GM10847 (cell line): ENCODE measurements around the gene JAK1.

Experiments used
- POLR2A ChIP-seq: IDR thresholded peaks from 2 replicates; pipeline ENCODE4 v1.6.1; 2011; ENCODE audit not compliant: insufficient read length; ENCODE audit errors: extremely low read depth

JAK1 gene

DNA sequence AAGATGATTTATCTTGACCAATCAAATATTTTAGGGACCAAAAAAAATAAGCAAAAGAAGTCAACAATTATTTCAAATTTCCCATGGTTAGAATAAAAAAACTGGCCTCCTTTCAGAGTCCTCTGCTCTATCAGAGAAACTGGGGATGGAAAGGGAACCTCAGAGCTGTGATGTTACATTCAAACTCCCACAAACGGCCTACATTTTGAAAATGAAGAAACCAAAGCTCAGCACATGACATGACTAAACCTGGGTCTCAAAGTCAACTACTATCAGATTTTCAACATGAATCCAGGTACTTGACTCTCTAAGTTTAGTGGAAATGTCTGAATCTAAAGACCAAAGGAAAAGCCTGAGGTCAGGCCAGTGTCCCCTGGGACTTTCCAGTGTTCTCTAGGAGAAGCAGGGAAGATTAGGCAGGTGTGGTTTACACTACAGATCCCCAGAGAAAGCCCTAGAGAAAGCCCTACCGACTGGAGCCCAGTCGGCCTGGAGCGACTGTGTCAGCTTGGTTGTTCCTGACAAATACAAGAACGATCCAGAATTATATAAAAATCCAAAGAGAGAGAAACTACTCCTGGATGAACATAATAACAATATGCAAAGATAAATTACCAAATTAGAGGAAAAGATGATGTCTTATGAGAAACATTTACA lies 24.8 kb downstream of the JAK1 start:
- TF ChIP-seq POLR2A, result no peak

DNA sequence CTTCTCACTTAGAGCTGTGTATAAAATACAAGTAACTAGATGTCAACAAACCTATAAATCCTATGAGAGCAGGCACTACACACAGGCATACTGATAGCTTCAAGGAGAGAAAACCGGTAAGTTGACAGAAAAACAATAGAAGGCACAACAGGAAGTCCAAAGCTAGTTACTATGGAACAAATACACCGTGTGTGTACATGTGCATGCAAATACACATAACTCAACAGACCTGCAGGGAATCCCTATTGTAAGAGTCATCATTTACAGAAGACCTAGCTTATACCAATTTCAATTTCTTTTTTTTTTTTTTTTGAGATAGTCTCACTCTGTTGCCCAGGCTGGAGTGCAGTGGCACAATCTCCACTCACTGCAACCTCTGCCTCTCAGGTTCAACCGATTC lies 26.3 kb downstream of the JAK1 start:
- no peak for TF ChIP-seq POLR2A

DNA sequence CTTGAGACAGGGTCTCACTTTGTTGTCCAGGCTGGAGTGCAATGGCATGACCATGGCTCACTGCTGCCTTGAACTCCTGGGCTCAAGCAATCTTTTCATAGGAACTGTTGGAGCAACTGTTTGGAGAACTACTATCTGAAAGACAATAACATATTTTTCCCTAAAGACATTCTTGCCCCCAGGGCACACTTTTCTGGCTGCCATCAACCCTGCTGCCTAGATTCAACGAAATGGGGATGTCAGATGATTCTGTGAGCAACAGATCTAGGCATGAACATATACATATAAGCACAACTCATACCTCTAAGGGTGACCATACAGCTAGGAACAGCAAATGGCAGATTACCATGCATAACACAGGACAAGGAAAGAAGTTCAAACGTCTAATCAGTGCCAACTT lies 27.4 kb downstream of the JAK1 start:
- no peak for TF ChIP-seq POLR2A

- no peak for TF ChIP-seq POLR2A
Observed at GRCh38 chr1:64936956-64937355, 29.4 kb downstream of the JAK1 start.

GRCh38 chr1:64935551-64936155 lies 30.7 kb downstream of the JAK1 start:
- TF ChIP-seq POLR2A, result no peak

- no peak for TF ChIP-seq POLR2A
Observed at GRCh38 chr1:64934878-64935275, 31.5 kb downstream of the JAK1 start.

DNA sequence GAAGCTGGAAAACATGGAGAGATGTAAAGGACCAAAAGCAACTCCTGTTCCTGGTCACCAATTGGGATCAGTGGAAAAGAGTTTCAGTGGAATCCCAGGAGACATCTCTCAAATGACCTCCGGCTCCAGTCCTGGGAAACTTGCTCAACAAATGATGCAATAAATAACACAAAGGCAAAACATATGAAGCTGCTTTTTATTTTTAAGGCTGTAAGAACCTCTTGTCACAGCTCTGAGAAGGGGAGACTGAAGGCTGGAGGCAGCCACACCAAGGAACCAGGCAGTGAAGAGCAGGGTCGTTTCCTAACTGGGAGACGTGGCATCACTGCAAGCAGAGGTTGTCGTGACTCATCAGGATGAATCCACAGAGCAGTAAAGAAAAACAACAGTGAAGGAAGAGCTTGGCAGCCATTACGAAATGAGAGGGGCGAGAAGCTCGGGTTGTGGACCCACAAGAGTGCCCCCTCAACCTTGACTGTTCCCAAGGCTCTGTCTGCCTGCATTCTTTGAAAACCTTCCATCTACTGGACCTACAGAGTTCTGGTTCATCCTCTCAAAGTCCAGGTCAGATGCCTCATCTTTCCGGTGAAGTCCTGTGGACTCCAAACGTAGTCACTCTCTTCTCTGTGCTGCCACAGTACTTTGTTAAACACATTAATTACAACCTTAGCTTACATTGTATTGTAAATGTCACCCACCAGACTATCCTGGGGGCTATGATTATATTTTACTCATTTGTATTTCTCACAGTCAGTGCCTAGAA lies 32.1 kb downstream of the JAK1 start:
- TF ChIP-seq POLR2A, result no peak

GRCh38 chr1:64933296-64934070 lies 32.9 kb downstream of the JAK1 start:
- TF ChIP-seq POLR2A, result no peak

- TF ChIP-seq POLR2A, result no peak
Observed at GRCh38 chr1:64932962-64933295, 33.4 kb downstream of the JAK1 start.

DNA sequence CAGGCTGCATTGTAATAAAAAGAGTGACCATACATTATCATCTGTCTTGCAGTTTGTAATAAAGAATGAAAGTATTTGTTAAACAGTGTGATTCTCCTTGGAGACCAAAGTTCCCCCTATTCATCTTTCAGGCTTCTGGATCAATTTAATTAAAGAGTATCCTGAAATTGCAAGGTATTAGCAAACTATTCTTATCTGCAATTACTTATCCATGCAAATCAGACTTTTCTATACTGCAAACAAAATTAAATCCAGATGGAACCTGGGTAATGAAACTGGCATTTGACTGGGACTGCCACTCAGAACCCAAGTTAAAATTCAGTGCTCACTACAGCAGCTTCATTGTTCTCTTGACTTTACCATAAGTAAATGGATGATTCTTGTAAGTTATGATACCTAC lies 37.1 kb downstream of the JAK1 start:
- no peak for TF ChIP-seq POLR2A

DNA sequence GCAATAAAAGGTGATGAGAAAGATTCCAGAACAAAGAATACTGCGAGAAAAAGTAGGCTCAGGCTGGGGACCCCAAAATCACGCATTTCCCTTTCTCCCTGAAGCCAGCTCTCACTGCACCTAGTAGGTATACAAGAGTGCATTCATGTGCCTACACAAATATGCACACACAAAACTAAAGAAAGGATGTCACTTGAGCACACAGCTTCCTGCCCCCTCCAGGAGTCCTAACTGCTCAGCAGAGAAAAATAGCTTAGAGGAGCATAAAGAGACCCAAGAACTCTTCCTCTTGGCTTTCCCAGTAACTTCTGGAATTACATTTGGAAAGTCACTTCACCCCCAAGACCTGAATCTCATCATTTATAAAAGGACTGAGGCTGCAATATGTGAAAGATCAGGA lies 38.0 kb downstream of the JAK1 start:
- TF ChIP-seq POLR2A, result no peak

GRCh38 chr1:64925594-64925993 lies 40.8 kb downstream of the JAK1 start:
- no peak for TF ChIP-seq POLR2A

- no peak for TF ChIP-seq POLR2A
Observed at GRCh38 chr1:64923294-64923718, 43.0 kb downstream of the JAK1 start.

DNA sequence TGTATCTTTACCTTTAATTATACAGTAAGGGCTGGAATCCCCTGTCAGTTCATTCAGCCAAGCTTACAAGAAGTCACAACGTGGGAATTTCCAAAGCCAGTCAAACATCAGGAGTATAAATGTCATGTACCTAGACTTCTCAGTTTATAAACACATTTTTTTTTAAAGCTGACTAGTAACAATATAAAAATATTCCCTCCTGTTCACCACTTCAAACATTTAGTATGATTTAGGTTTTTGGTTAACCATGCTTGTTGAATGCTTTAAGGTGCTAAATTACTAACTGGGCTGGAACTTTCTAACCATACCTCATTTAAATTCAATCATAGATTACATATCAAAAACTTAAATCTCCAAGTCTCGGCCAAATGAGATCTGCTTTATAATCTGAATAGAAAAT lies 44.0 kb downstream of the JAK1 start:
- no peak for TF ChIP-seq POLR2A

GRCh38 chr1:64921771-64922170 lies 44.6 kb downstream of the JAK1 start:
- TF ChIP-seq POLR2A, result no peak
